ENCODE results near the gene HIF1A.
"Not testable (repeated sequence)": the region's sequence is repeated elsewhere in the genome, so short reads cannot be mapped to it uniquely, and the experiment has no call there.

HIF1A gene

GRCh38 chr14:61654026-61654425, 41.3 kb upstream of the HIF1A start:
- Histone ChIP-seq H3K27me3 (ENCODE audit: low read depth, low read length) (peaks cover 23% of the 10 kb centered on the region), H3K4me2 (ENCODE audit: low read length) (no peak overlapping the region), H2AFZ (ENCODE audit: low read depth, low read length) (no peak overlapping the region), H3K27ac (ENCODE audit: low read length) (no peak overlapping the region), H3K9me3 (ENCODE audit: insufficient read depth, low read length) (no peaks in the 10 kb centered on the region), H4K20me1 (ENCODE audit: insufficient read depth, low read length) (no peaks in the 10 kb centered on the region), H3K79me2 (ENCODE audit: low read length) (no peaks in the 10 kb centered on the region), H3K9ac (ENCODE audit: low read length) (no peak overlapping the region), H3K4me1 (ENCODE audit: low read length) (peaks cover 6% of the 10 kb centered on the region), H3K36me3 (replicated peaks; ENCODE audit: low read depth, low read length) (no peaks in the 10 kb centered on the region), H3K4me3 (ENCODE audit: low read length) (no peak overlapping the region)
- TF ChIP-seq CTCF (IDR thresholded peaks at IDR 0.05; ENCODE audit: low read depth, low read length) (no peak), EZH2phosphoT487 (IDR thresholded peaks at IDR 0.05; ENCODE audit: low read depth) (no peak)

GRCh38 chr14:61655777-61656176, 39.5 kb upstream of the HIF1A start:
- TF ChIP-seq CTCF (IDR thresholded peaks at IDR 0.05; ENCODE audit: low read depth, low read length) (no peak), EZH2phosphoT487 (IDR thresholded peaks at IDR 0.05; ENCODE audit: low read depth) (no peak)
- H3K9ac ChIP-seq (ENCODE audit: low read length), result no peak overlapping the region
- H3K36me3 ChIP-seq (replicated peaks; ENCODE audit: low read depth, low read length), result no peaks in the 10 kb centered on the region
- no peak overlapping the region for H3K27ac ChIP-seq (ENCODE audit: low read length)
- peaks cover 12% of the 10 kb centered on the region for H3K4me1 ChIP-seq (ENCODE audit: low read length)
- H3K9me3 ChIP-seq (ENCODE audit: insufficient read depth, low read length), result no peaks in the 10 kb centered on the region
- no peak overlapping the region for H3K4me3 ChIP-seq (ENCODE audit: low read length)
- H3K4me2 ChIP-seq (ENCODE audit: low read length), result no peak overlapping the region
- H2AFZ ChIP-seq (ENCODE audit: low read depth, low read length), result no peak overlapping the region
- no peaks in the 10 kb centered on the region for H3K79me2 ChIP-seq (ENCODE audit: low read length)
- peaks cover 21% of the 10 kb centered on the region for H3K27me3 ChIP-seq (ENCODE audit: low read depth, low read length)
- H4K20me1 ChIP-seq (ENCODE audit: insufficient read depth, low read length), result no peaks in the 10 kb centered on the region

- H3K4me2 ChIP-seq (ENCODE audit: low read length), result no peak overlapping the region
- H3K27ac ChIP-seq (ENCODE audit: low read length), result no peak overlapping the region
- H3K79me2 ChIP-seq (ENCODE audit: low read length), result no peaks in the 10 kb centered on the region
- no peak overlapping the region for H2AFZ ChIP-seq (ENCODE audit: low read depth, low read length)
- H3K27me3 ChIP-seq (ENCODE audit: low read depth, low read length), result peaks cover 18% of the 10 kb centered on the region
- no peak overlapping the region for H3K4me3 ChIP-seq (ENCODE audit: low read length)
- H3K4me1 ChIP-seq (ENCODE audit: low read length), result peaks cover 18% of the 10 kb centered on the region
- TF ChIP-seq CTCF (IDR thresholded peaks at IDR 0.05; ENCODE audit: low read depth, low read length) (no peak), EZH2phosphoT487 (IDR thresholded peaks at IDR 0.05; ENCODE audit: low read depth) (no peak)
- no peak overlapping the region for H3K9ac ChIP-seq (ENCODE audit: low read length)
- H4K20me1 ChIP-seq (ENCODE audit: insufficient read depth, low read length), result no peaks in the 10 kb centered on the region
- no peaks in the 10 kb centered on the region for H3K36me3 ChIP-seq (replicated peaks; ENCODE audit: low read depth, low read length)
- H3K9me3 ChIP-seq (ENCODE audit: insufficient read depth, low read length), result no peaks in the 10 kb centered on the region
Observed at GRCh38 chr14:61656341-61656740, 39.0 kb upstream of the HIF1A start.

GRCh38 chr14:61658111-61658510, 37.2 kb upstream of the HIF1A start:
- not testable (repeated sequence) for H3K9me3 ChIP-seq (ENCODE audit: insufficient read depth, low read length); H3K79me2 ChIP-seq (ENCODE audit: low read length); H3K36me3 ChIP-seq (replicated peaks; ENCODE audit: low read depth, low read length); H3K4me3 ChIP-seq (ENCODE audit: low read length); H4K20me1 ChIP-seq (ENCODE audit: insufficient read depth, low read length); H2AFZ ChIP-seq (ENCODE audit: low read depth, low read length); H3K4me2 ChIP-seq (ENCODE audit: low read length); H3K27ac ChIP-seq (ENCODE audit: low read length); H3K27me3 ChIP-seq (ENCODE audit: low read depth, low read length); H3K9ac ChIP-seq (ENCODE audit: low read length)
- peaks cover 35% of the 10 kb centered on the region for H3K4me1 ChIP-seq (ENCODE audit: low read length)

- no peaks in the 10 kb centered on the region for H3K36me3 ChIP-seq (replicated peaks; ENCODE audit: low read depth, low read length)
- H3K79me2 ChIP-seq (ENCODE audit: low read length), result no peaks in the 10 kb centered on the region
- H2AFZ ChIP-seq (ENCODE audit: low read depth, low read length), result no peak overlapping the region
- H3K4me2 ChIP-seq (ENCODE audit: low read length), result no peak overlapping the region
- H3K27me3 ChIP-seq (ENCODE audit: low read depth, low read length), result no peaks in the 10 kb centered on the region
- H3K9me3 ChIP-seq (ENCODE audit: insufficient read depth, low read length), result no peaks in the 10 kb centered on the region
- no peak for TF ChIP-seq EZH2phosphoT487 (IDR thresholded peaks at IDR 0.05; ENCODE audit: low read depth)
- TF ChIP-seq CTCF (IDR thresholded peaks at IDR 0.05; ENCODE audit: low read depth, low read length), result no peak
- H3K9ac ChIP-seq (ENCODE audit: low read length), result no peak overlapping the region
- no peaks in the 10 kb centered on the region for H4K20me1 ChIP-seq (ENCODE audit: insufficient read depth, low read length)
- peaks cover 43% of the 10 kb centered on the region for H3K4me1 ChIP-seq (ENCODE audit: low read length)
- H3K27ac ChIP-seq (ENCODE audit: low read length), result no peak overlapping the region
- H3K4me3 ChIP-seq (ENCODE audit: low read length), result no peak overlapping the region
Observed at GRCh38 chr14:61659582-61659981, 35.7 kb upstream of the HIF1A start.

All from OCI-LY3 (cell line).